Upper lobe of right lung (tissue), 1 donor: ENCODE data around the gene SPRR5. TPM values are rescaled to one million over a fixed set of nuclear protein-coding genes. Genes with fewer than 3 reads are reported as not detected.

Source experiments
- ATAC-seq: fragments of 200-7000 bp; cut with Tn5 transposase; one replicate; pipeline ENCODE4 v1.9.1; 2020; ENCODE audit warnings: mild to moderate bottlenecking, moderate library complexity
- DNase-seq: peaks from one replicate; pipeline ENCODE4 v3.0.0-alpha.2; 2020
- H3K27ac ChIP-seq: fragments of 200-600 bp; one replicate; pipeline ENCODE4 v1.8.0; 2022
- H3K27me3 ChIP-seq: fragments of 200-600 bp; one replicate; pipeline ENCODE4 v1.8.0; 2022; ENCODE audit warnings: mild to moderate bottlenecking
- H3K36me3 ChIP-seq: fragments of 200-600 bp; one replicate; pipeline ENCODE4 v1.8.0; 2022
- H3K4me1 ChIP-seq: fragments of 200-600 bp; one replicate; pipeline ENCODE4 v1.8.0; 2022
- H3K4me3 ChIP-seq: fragments of 200-600 bp; one replicate; pipeline ENCODE4 v1.8.0; 2022; ENCODE audit warnings: mild to moderate bottlenecking
- H3K9me3 ChIP-seq: fragments of 200-600 bp; one replicate; pipeline ENCODE4 v1.8.0; 2022
- intact Hi-C: fragments of 100-400 bp; cut with DNase I; formaldehyde crosslinking; loops from one replicate; pipeline ENCODE4 v1.11.0; 2022
- total RNA-seq: library from RNA; stranded (reverse); fragmentation: NEBNext Ultra II Directional; extraction: Animal tissue kit (Norgen Biotek cat#: 25700); gene quantifications from one replicate; pipeline ENCODE4 v1.2.1, GENCODE V29; 2021
- TF ChIP-seq, protein P1 (sequence below): fragments of 200-600 bp; IDR thresholded peaks from one replicate; pipeline ENCODE4 v1.8.0; 2022; ENCODE audit warnings: antibody characterized with exemption
- donor health status: DM: no; HTN: yes; CAD: no; lungs with severe emphysema.

Gene SPRR5
- total RNA-seq, 1 donor from 2014 or later: not detected

GRCh38 chr1:152996633-152997400 is 49.8 kb downstream of the SPRR5 start:
- H3K9me3 ChIP-seq: no peaks in the 10 kb centered on the region
- H3K27ac ChIP-seq: no peak overlapping the region
- TF ChIP-seq, protein P1, sequence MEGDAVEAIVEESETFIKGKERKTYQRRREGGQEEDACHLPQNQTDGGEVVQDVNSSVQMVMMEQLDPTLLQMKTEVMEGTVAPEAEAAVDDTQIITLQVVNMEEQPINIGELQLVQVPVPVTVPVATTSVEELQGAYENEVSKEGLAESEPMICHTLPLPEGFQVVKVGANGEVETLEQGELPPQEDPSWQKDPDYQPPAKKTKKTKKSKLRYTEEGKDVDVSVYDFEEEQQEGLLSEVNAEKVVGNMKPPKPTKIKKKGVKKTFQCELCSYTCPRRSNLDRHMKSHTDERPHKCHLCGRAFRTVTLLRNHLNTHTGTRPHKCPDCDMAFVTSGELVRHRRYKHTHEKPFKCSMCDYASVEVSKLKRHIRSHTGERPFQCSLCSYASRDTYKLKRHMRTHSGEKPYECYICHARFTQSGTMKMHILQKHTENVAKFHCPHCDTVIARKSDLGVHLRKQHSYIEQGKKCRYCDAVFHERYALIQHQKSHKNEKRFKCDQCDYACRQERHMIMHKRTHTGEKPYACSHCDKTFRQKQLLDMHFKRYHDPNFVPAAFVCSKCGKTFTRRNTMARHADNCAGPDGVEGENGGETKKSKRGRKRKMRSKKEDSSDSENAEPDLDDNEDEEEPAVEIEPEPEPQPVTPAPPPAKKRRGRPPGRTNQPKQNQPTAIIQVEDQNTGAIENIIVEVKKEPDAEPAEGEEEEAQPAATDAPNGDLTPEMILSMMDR: no peak
- intact Hi-C loops: no loop called here
- no peaks in the 10 kb centered on the region for H3K36me3 ChIP-seq
- ATAC-seq (no peak), DNase-seq (no peak)
- no peak overlapping the region for H3K4me3 ChIP-seq
- no peaks in the 10 kb centered on the region for H3K27me3 ChIP-seq
- no peaks in the 10 kb centered on the region for H3K4me1 ChIP-seq

GRCh38 chr1:152997901-152998300 is 50.9 kb downstream of the SPRR5 start:
- DNase-seq: no peak
- Histone ChIP-seq H3K9me3 (no peaks in the 10 kb centered on the region), H3K27ac (no peak overlapping the region), H3K4me3 (no peak overlapping the region), H3K27me3 (no peaks in the 10 kb centered on the region), H3K4me1 (no peaks in the 10 kb centered on the region), H3K36me3 (no peaks in the 10 kb centered on the region)
- no peak for ATAC-seq
- intact Hi-C loops: no loop called here
- TF ChIP-seq, protein P1: no peak

DNA sequence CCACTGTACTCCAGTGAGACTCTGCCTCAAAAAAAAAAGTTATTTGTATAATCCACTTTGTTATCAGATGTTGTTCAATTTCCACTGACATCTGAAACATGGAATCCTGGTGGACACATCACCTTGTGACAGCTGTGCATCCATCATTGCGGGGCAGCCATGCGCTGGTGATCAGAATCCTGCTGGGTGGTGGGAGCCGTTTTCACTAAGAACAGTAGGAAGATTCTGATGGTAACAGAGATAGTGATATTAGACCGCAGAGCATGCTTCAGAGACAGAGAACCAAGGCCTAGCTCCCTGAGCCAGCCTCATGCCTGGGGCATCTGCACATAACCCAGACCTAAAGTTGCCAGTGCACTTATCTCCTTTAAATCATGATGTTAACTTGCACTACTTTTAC is 51.5 kb downstream of the SPRR5 start:
- Histone ChIP-seq H3K27me3 (no peaks in the 10 kb centered on the region), H3K27ac (no peak overlapping the region), H3K9me3 (no peaks in the 10 kb centered on the region), H3K36me3 (no peaks in the 10 kb centered on the region), H3K4me1 (no peaks in the 10 kb centered on the region), H3K4me3 (no peak overlapping the region)
- intact Hi-C loops: no loop called here
- ATAC-seq (no peak), DNase-seq (no peak)
- TF ChIP-seq, protein P1: no peak

Other genes with a start within 250 kb of the SPRR5 start
- gene LCE2A, start 248.9 kb upstream of the SPRR5 start, total RNA-seq: not detected
- gene LCE4A, start 239.0 kb upstream of the SPRR5 start, total RNA-seq: not detected
- gene KPRP, start 189.2 kb upstream of the SPRR5 start, total RNA-seq: not detected
- gene LCE1F, start 172.1 kb upstream of the SPRR5 start, total RNA-seq: not detected
- not detected for gene LCE1E, start 160.9 kb upstream of the SPRR5 start, total RNA-seq
- not detected for gene LCE1D, start 150.5 kb upstream of the SPRR5 start, total RNA-seq
- gene LCE1C, start 140.6 kb upstream of the SPRR5 start, total RNA-seq: not detected
- gene LCE1B, start 135.2 kb upstream of the SPRR5 start, total RNA-seq: not detected
- not detected for gene LCE1A, start 119.7 kb upstream of the SPRR5 start, total RNA-seq
- not detected for gene LCE6A, start 104.3 kb upstream of the SPRR5 start, total RNA-seq
- gene LCE7A, start 87.2 kb upstream of the SPRR5 start, total RNA-seq: not detected
- not detected for gene SMCP, start 68.9 kb upstream of the SPRR5 start, total RNA-seq
- gene IVL, start 38.7 kb upstream of the SPRR5 start, total RNA-seq: not detected
- not detected for gene SPRR4, start 23.4 kb downstream of the SPRR5 start, total RNA-seq
- gene SPRR1A, start 36.9 kb downstream of the SPRR5 start, total RNA-seq: not detected
- not detected for gene SPRR3, start 54.5 kb downstream of the SPRR5 start, total RNA-seq
- not detected for gene SPRR1B, start 84.0 kb downstream of the SPRR5 start, total RNA-seq
- not detected for gene SPRR2D, start 93.9 kb downstream of the SPRR5 start, total RNA-seq
- not detected for gene SPRR2A, start 110.3 kb downstream of the SPRR5 start, total RNA-seq
- not detected for gene SPRR2B, start 124.4 kb downstream of the SPRR5 start, total RNA-seq
- gene SPRR2E, start 147.3 kb downstream of the SPRR5 start, total RNA-seq: not detected
- gene SPRR2F, start 166.3 kb downstream of the SPRR5 start, total RNA-seq: not detected
- not detected for gene SPRR2G, start 203.7 kb downstream of the SPRR5 start, total RNA-seq